Measurements from ENCODE around the gene XKR8. TPM values are rescaled to one million over a fixed set of nuclear protein-coding genes. Genes with fewer than 3 reads are reported as not detected.

XKR8 gene
- total RNA-seq, 4 donors from 2014 or later: 2.8 to 8.2 (median 5.0) TPM; not detected in 1

DNA sequence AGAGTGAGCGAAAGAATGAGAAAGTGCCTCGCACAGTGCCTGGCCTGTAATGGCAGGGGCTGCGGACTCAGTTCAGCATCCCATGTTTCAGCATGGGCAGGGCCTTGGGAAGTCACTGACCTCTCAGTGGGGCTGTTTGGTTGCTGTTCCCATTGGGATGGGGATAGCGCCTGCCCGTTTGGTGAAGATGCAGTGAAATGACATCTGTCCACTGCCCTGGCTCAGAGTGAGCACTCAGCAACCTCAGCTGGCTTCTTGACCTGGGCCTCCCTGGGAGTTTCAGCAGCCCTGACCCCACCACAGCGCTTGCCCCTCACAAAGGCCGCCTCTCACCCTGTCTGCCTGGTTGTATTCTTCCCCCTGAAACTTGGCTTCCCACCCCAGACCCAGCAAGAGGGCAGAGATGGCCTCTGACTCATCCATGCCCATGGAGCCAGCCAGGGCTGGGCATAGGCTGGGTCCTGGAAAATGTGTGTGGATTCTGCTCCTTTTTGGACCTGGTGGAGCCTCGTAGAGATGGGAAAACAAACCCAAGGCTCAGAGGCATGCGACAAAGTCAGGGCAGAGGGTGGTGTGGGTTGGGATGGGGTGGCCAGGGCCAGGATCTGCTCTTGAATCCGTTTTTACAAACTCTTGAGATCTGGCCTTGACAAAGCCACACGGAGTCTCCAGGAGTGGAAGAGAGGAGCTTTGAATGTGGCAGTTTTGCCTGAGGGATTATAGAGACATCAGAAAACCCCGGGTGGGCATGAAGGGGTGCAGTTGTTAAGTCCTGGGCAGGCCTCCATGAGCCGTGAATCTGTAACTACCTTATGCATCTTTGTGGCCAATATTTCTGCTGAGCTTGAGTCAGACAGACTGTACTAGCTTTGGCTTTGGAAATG, 1.2 kb downstream of the XKR8 start:
- no peak for DNase-seq
- H3K36me3 ChIP-seq: no peaks in the 10 kb centered on the region
- peak overlapping the region; percentile 93 to 98 for H3K27ac ChIP-seq
- H3K9me3 ChIP-seq: no peaks in the 10 kb centered on the region
- no peaks in the 10 kb centered on the region for H3K4me1 ChIP-seq
- intact Hi-C loops (cut with DNase I; ENCODE audit: low total_unique reads): no loop called here
- H3K27me3 ChIP-seq: no peaks in the 10 kb centered on the region
- TF ChIP-seq POLR2A (IDR thresholded peaks at IDR 0.05): no peak
- TF ChIP-seq, protein P1, sequence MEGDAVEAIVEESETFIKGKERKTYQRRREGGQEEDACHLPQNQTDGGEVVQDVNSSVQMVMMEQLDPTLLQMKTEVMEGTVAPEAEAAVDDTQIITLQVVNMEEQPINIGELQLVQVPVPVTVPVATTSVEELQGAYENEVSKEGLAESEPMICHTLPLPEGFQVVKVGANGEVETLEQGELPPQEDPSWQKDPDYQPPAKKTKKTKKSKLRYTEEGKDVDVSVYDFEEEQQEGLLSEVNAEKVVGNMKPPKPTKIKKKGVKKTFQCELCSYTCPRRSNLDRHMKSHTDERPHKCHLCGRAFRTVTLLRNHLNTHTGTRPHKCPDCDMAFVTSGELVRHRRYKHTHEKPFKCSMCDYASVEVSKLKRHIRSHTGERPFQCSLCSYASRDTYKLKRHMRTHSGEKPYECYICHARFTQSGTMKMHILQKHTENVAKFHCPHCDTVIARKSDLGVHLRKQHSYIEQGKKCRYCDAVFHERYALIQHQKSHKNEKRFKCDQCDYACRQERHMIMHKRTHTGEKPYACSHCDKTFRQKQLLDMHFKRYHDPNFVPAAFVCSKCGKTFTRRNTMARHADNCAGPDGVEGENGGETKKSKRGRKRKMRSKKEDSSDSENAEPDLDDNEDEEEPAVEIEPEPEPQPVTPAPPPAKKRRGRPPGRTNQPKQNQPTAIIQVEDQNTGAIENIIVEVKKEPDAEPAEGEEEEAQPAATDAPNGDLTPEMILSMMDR (IDR thresholded peaks at IDR 0.05): no peak
- H3K4me3 ChIP-seq: peak overlapping the region in 1 of 2 donors; percentile 67

DNA sequence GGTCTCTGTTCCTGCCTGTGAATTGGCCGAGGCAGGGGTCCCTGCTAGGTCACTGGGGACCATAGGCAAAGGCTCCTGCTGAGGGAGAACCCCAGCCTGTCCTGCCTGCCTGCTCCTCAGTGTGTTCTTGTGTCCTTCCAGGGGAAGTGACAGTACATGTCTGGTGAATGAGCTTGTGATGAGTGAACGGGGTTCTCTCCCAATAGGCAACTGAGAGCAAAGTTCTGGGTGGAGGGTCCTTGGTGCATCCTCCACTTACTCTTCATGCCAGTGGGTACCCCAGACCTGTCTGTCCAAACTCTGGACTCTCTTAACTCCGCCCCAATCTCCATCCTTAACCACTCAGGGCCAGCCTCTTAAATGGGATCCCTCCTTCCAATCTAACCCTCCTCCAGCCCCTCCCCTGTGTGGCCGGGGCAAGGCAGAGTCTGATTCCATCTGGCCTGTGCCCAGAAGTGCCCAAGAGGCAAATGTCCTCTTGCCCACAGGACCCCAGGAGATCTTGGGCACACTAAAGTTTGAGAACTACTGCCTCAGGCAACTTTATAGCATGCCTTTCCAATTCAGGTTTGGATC, 2.0 kb downstream of the XKR8 start:
- H3K9me3 ChIP-seq: no peaks in the 10 kb centered on the region
- DNase-seq: no peak
- H3K36me3 ChIP-seq: no peaks in the 10 kb centered on the region
- no peak overlapping the region for H3K4me3 ChIP-seq
- TF ChIP-seq, protein P1 (IDR thresholded peaks at IDR 0.05): no peak
- no peak for TF ChIP-seq POLR2A (IDR thresholded peaks at IDR 0.05)
- intact Hi-C loops (cut with DNase I; ENCODE audit: low total_unique reads): no loop called here
- H3K27ac ChIP-seq: peak overlapping the region in 1 of 2 donors; percentile 98
- H3K27me3 ChIP-seq: no peaks in the 10 kb centered on the region
- no peaks in the 10 kb centered on the region for H3K4me1 ChIP-seq

DNA sequence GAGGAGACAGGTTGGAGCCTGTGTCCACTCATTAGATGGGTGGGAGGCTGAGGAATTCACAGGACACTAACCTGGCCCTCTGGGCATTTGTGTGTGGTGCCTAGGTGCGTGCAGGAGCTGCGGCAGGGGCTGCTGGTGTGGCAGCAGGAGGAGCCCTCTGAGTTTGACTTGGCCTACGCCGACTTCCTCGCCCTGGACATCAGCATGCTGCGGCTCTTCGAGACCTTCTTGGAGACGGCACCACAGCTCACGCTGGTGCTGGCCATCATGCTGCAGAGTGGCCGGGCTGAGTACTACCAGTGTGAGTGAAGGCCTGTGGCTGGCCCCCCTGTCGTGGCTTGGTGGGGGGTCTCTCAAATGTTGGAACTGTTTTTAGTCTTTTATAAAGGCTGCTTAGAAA, 3.6 kb downstream of the XKR8 start:
- TF ChIP-seq, protein P1 (IDR thresholded peaks at IDR 0.05): no peak
- TF ChIP-seq POLR2A (IDR thresholded peaks at IDR 0.05): no peak
- no peaks in the 10 kb centered on the region for H3K36me3 ChIP-seq

DNA sequence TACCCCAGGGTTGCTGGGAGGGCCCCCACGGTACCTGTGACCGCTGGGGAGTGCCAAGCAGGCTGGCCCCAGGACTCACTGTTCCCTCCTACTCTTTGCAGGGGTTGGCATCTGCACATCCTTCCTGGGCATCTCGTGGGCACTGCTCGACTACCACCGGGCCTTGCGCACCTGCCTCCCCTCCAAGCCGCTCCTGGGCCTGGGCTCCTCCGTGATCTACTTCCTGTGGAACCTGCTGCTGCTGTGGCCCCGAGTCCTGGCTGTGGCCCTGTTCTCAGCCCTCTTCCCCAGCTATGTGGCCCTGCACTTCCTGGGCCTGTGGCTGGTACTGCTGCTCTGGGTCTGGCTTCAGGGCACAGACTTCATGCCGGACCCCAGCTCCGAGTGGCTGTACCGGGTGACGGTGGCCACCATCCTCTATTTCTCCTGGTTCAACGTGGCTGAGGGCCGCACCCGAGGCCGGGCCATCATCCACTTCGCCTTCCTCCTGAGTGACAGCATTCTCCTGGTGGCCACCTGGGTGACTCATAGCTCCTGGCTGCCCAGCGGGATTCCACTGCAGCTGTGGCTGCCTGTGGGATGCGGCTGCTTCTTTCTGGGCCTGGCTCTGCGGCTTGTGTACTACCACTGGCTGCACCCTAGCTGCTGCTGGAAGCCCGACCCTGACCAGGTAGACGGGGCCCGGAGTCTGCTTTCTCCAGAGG, 6.8 kb downstream of the XKR8 start:
- H3K36me3 ChIP-seq: no peaks in the 10 kb centered on the region
- no peaks in the 10 kb centered on the region for H3K27me3 ChIP-seq
- intact Hi-C loops (cut with DNase I; ENCODE audit: low total_unique reads): no loop called here
- TF ChIP-seq, protein P1 (IDR thresholded peaks at IDR 0.05): no peak
- no peak for TF ChIP-seq POLR2A (IDR thresholded peaks at IDR 0.05)
- no peak for DNase-seq
- H3K27ac ChIP-seq: no peak overlapping the region
- H3K4me3 ChIP-seq: no peak overlapping the region
- no peaks in the 10 kb centered on the region for H3K4me1 ChIP-seq
- H3K9me3 ChIP-seq: no peaks in the 10 kb centered on the region

More for the DNA sequence above, 3.6 kb downstream of the XKR8 start:
- Histone ChIP-seq H3K4me1 (no peaks in the 10 kb centered on the region), H3K4me3 (no peak overlapping the region), H3K27ac (no peak overlapping the region), H3K27me3 (no peaks in the 10 kb centered on the region), H3K9me3 (no peaks in the 10 kb centered on the region)
- intact Hi-C loops (cut with DNase I; ENCODE audit: low total_unique reads): no loop called here
- no peak for DNase-seq
